Uterus (tissue), 2 donors: ENCODE results near the gene SLX4IP.

ENCODE experiments used
- CTCF ChIP-seq, 4 experiments: fragments of 200-600 bp in 2 of 4; fragments of 450-650 bp in 2 of 4; sonication (generic) in 2 of 4; IDR thresholded peaks; one replicate each; pipeline ENCODE4 v1.5.1; 2016 to 2019; ENCODE audit warnings: antibody characterized with exemption in 4 of 4, mild to moderate bottlenecking in 2 of 4, moderate library complexity in 1 of 4
- POLR2A ChIP-seq, 2 donors: fragments of 450-650 bp; IDR thresholded peaks; one replicate each; pipeline ENCODE4 v1.6.1; 2016; ENCODE audit warnings: antibody characterized with exemption in 2 of 2, mild to moderate bottlenecking in 1 of 2, moderate library complexity in 1 of 2

GRCh38 chr20:10659651-10660601, 224.8 kb downstream of the SLX4IP start:
- TF ChIP-seq CTCF (IDR thresholded peaks at IDR 0.05) = no peak
- no peak for TF ChIP-seq POLR2A (IDR thresholded peaks at IDR 0.05)
